ENCODE results near the gene NUDT3. TPM values are rescaled to one million over a fixed set of nuclear protein-coding genes. Genes with fewer than 3 reads are reported as not detected.

Gene NUDT3
- polyA plus RNA-seq, 3 donors, result 9.3 to 33.3 (median 10.9) TPM

- peak overlapping the region in 1 of 2 donors; percentile 10 for H3K27ac ChIP-seq (ENCODE audit: low read depth in 1 of 2, low read length in 2 of 2)
- H2AFZ ChIP-seq (ENCODE audit: insufficient read depth, low read depth, low read length, poor library complexity, severe bottlenecking), result no peak overlapping the region
- H3K27me3 ChIP-seq (ENCODE audit: control insufficient read depth in 2 of 2, insufficient read depth in 2 of 2, low read length in 2 of 2), result no peaks in the 10 kb centered on the region
- intact Hi-C loops (cut with micrococcal nuclease), result no loop called here
- peaks cover 30% of the 10 kb centered on the region for H4K20me1 ChIP-seq (ENCODE audit: insufficient read depth, low read length)
- peaks cover 0 to 2% (median 0%) of the 10 kb centered on the region in 7 donors for H3K9me3 Mint-ChIP-seq
- TF ChIP-seq, protein P1, sequence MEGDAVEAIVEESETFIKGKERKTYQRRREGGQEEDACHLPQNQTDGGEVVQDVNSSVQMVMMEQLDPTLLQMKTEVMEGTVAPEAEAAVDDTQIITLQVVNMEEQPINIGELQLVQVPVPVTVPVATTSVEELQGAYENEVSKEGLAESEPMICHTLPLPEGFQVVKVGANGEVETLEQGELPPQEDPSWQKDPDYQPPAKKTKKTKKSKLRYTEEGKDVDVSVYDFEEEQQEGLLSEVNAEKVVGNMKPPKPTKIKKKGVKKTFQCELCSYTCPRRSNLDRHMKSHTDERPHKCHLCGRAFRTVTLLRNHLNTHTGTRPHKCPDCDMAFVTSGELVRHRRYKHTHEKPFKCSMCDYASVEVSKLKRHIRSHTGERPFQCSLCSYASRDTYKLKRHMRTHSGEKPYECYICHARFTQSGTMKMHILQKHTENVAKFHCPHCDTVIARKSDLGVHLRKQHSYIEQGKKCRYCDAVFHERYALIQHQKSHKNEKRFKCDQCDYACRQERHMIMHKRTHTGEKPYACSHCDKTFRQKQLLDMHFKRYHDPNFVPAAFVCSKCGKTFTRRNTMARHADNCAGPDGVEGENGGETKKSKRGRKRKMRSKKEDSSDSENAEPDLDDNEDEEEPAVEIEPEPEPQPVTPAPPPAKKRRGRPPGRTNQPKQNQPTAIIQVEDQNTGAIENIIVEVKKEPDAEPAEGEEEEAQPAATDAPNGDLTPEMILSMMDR (IDR thresholded peaks at IDR 0.05), result no peak
- H3K79me2 ChIP-seq (ENCODE audit: insufficient read depth, low read length), result peaks cover 97% of the 10 kb centered on the region
- 90% methylated on average over 2 of the region's 4 CpGs for WGBS (ENCODE audit: insufficient coverage)
- no peak overlapping the region for H3K9ac ChIP-seq (ENCODE audit: insufficient read depth, low read length, poor library complexity, severe bottlenecking)
- H3K36me3 ChIP-seq (replicated peaks in 1 of 2; ENCODE audit: control insufficient read depth in 1 of 2, insufficient read depth in 2 of 2, low read length in 2 of 2), result peaks cover 3 to 8% of the 10 kb centered on the region in 2 donors
- H3K4me3 Mint-ChIP-seq, result no peak overlapping the region
- DNase-seq, result no peak
- H3K27me3 Mint-ChIP-seq (ENCODE audit: low read depth in 3 of 3), result no peaks in the 10 kb centered on the region
- H3K9me3 ChIP-seq (replicated peaks in 1 of 2; ENCODE audit: control insufficient read depth in 1 of 2, insufficient read depth in 1 of 2, low read length in 2 of 2), result no peaks in the 10 kb centered on the region
- H3K36me3 Mint-ChIP-seq, result peaks cover 5 to 22% of the 10 kb centered on the region in 2 donors
- H3K4me2 ChIP-seq (replicated peaks; ENCODE audit: extremely low read depth, low read length, poor library complexity, severe bottlenecking), result no peak overlapping the region
- H3K4me1 Mint-ChIP-seq, result peaks cover 54% of the 10 kb centered on the region
- no peak overlapping the region for H3K27ac Mint-ChIP-seq
- H3K4me3 ChIP-seq (replicated peaks in 1 of 3; ENCODE audit: low read depth in 2 of 3, low read length in 3 of 3), result no peak overlapping the region
- peaks cover 22 to 35% of the 10 kb centered on the region in 2 donors for H3K4me1 ChIP-seq (ENCODE audit: control insufficient read depth in 1 of 2, insufficient read depth in 2 of 2, low read length in 2 of 2)
Observed at GRCh38 chr6:34312259-34312658, 80.2 kb downstream of the NUDT3 start.

DNA sequence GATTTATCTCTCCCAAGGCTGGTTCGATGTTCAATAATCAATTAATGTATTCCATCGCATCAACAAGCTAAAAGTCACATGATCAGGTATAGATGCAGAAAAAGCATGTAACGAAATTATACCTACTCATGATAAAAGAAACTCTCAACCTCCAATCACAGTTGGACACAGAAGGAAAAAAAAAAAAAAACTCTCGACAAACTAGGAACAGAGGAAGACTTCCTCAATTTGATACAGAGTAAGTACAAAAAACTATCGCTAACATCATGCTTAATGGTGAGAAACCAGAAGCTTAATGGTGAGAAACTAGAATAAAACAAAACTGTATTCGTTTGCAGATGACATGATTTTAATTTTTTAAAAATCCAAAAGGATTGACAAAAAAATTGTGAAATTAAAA, 81.7 kb downstream of the NUDT3 start:
- H3K4me2 ChIP-seq (replicated peaks; ENCODE audit: extremely low read depth, low read length, poor library complexity, severe bottlenecking), result peak overlapping the region; percentile 35
- peaks cover 5 to 23% of the 10 kb centered on the region in 2 donors for H3K36me3 Mint-ChIP-seq
- peak in 1 of 3 donors; percentile 19 for DNase-seq
- peaks cover 43% of the 10 kb centered on the region for H3K4me1 Mint-ChIP-seq
- H2AFZ ChIP-seq (ENCODE audit: insufficient read depth, low read depth, low read length, poor library complexity, severe bottlenecking), result no peak overlapping the region
- H3K9ac ChIP-seq (ENCODE audit: insufficient read depth, low read length, poor library complexity, severe bottlenecking), result no peak overlapping the region
- H3K27me3 ChIP-seq (ENCODE audit: control insufficient read depth in 2 of 2, insufficient read depth in 2 of 2, low read length in 2 of 2), result no peaks in the 10 kb centered on the region
- H3K9me3 ChIP-seq (replicated peaks in 1 of 2; ENCODE audit: control insufficient read depth in 1 of 2, insufficient read depth in 1 of 2, low read length in 2 of 2), result no peaks in the 10 kb centered on the region
- no peak overlapping the region for H3K27ac ChIP-seq (ENCODE audit: low read depth in 1 of 2, low read length in 2 of 2)
- H3K4me3 Mint-ChIP-seq, result no peak overlapping the region
- WGBS (ENCODE audit: insufficient coverage), result no CpG with 5 or more reads among the region's 6 CpGs
- no peak overlapping the region for H3K27ac Mint-ChIP-seq
- peaks cover 11 to 25% of the 10 kb centered on the region in 2 donors for H3K4me1 ChIP-seq (ENCODE audit: control insufficient read depth in 1 of 2, insufficient read depth in 2 of 2, low read length in 2 of 2)
- no peak overlapping the region for H3K4me3 ChIP-seq (replicated peaks in 1 of 3; ENCODE audit: low read depth in 2 of 3, low read length in 3 of 3)
- TF ChIP-seq, protein P1 (IDR thresholded peaks at IDR 0.05), result no peak
- H4K20me1 ChIP-seq (ENCODE audit: insufficient read depth, low read length), result peaks cover 43% of the 10 kb centered on the region
- no peaks in the 10 kb centered on the region for H3K27me3 Mint-ChIP-seq (ENCODE audit: low read depth in 3 of 3)
- H3K79me2 ChIP-seq (ENCODE audit: insufficient read depth, low read length), result peaks cover 97% of the 10 kb centered on the region
- H3K36me3 ChIP-seq (replicated peaks in 1 of 2; ENCODE audit: control insufficient read depth in 1 of 2, insufficient read depth in 2 of 2, low read length in 2 of 2), result peaks cover 3 to 8% of the 10 kb centered on the region in 2 donors
- H3K9me3 Mint-ChIP-seq, result no peaks in the 10 kb centered on the region
- intact Hi-C loops (cut with micrococcal nuclease), result no loop called here
